Fibroblast of upper back skin (primary cell): ENCODE results near the gene AFMID.
A peak's percentile ranks its signal among the peaks of the same experiment; 100 is the strongest.
"Not testable (repeated sequence)": the region's sequence is repeated elsewhere in the genome, so short reads cannot be mapped to it uniquely, and the experiment has no call there.

ENCODE experiments used
- DNase-seq: peaks from one replicate; pipeline ENCODE4 v3.0.0-alpha.2; 2013

The AFMID gene

DNA sequence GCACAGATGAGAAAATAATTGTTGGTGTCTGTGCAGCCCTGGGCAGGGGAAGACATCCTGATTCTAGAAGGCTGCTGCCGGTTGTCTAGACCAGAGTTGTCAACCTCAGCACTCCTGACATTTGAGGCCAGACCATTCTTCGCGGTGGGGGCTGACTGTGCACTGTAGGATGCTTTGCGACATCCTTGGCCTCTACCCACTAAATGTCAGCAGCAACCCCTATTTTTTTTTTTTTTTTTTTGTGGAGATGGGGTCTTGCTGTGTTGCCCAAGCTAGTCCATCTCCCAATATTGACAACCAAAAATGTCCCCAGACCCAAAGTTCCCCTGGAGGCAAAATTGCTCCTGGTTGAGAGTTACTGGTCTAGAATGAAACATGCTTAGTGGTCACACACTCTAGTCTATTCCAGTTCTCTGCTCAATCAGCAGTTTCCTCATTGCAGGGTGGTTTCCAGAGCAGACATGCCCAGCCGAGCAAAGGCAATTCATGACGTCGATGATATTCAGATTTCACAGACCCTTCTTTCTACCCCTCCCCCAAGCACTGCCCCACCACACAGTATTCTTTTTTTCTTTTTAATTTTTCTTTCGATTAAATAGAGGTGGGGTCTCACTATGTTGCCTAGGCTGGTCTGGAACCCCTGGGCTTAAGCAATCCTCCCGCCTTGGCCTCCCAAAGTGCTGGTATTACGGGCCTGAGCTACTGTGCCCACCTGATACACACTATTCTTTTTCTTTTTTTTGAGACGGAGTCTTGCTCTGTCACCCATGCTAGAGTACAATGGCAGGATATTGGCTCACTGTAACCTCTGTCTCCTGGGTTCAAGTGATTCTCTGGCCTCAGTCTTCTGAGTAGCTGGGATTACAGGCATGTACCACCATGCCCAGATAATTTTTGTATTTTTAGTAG is 32.0 kb upstream of the AFMID start:
- DNase-seq = no peak

DNA sequence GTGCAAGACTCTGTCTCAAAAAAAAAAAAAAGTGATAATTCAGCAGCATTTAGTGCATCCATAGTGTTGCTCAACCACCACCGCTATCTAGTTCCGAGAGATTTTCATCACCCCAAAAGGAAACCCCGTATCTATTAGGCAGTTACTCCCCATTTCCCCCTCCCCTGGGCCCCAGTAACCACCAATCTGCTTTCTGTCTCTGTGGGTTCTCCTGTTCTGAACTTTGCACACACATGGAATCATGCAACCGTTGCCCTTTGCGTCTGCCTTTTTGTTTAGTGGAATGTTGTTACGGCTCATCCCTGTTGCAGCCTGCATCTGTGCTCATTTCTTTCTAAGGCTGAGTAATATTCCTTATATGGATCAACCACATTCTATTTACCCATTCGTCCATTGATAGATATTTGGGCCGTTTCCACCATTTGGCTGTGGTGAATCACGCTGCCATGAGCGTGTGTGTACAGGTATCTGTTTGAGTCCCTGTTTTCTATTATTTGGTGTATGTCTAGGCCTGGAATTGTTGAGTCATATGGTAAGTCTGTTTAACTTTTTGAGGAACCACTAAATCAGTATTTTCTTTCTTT is 27.5 kb upstream of the AFMID start:
- DNase-seq = peak; percentile 83

DNA sequence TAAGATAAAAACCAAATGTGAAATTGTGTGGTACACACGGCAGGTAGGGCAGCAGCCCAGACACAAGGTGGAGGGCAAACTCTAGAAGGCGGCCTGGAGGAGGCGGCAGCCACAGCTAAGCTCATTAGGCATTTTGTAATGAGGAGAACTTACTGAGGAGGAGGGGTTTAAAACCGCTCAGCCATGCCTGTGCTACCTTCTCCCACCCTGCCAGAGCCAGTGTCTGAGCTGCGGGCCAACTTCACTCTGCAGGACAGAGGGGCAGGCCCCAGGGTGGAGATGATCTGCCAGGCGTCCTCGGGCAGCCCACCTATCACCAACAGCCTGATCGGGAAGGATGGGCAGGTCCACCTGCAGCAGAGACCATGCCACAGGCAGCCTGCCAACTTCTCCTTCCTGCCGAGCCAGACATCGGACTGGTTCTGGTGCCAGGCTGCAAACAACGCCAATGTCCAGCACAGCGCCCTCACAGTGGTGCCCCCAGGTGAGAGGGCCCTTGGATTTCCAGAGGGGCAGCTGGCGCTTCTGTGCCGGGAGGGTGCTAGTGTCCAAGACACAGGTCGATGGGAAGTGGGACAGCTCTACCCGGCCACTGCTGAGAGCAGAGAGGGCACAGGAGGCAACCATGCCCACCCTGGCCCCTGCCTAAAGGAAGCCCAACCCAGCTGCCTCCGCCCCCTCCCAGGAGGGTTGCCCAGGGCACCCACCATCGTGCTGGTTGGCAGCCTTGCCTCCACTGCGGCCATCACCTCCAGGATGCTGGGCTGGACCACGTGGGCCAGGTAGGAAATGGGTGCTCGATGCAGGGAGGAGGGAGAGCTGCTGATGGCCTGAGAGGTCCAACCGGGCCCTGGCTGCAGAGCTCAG is 23.0 kb upstream of the AFMID start:
- DNase-seq = no peak

DNA sequence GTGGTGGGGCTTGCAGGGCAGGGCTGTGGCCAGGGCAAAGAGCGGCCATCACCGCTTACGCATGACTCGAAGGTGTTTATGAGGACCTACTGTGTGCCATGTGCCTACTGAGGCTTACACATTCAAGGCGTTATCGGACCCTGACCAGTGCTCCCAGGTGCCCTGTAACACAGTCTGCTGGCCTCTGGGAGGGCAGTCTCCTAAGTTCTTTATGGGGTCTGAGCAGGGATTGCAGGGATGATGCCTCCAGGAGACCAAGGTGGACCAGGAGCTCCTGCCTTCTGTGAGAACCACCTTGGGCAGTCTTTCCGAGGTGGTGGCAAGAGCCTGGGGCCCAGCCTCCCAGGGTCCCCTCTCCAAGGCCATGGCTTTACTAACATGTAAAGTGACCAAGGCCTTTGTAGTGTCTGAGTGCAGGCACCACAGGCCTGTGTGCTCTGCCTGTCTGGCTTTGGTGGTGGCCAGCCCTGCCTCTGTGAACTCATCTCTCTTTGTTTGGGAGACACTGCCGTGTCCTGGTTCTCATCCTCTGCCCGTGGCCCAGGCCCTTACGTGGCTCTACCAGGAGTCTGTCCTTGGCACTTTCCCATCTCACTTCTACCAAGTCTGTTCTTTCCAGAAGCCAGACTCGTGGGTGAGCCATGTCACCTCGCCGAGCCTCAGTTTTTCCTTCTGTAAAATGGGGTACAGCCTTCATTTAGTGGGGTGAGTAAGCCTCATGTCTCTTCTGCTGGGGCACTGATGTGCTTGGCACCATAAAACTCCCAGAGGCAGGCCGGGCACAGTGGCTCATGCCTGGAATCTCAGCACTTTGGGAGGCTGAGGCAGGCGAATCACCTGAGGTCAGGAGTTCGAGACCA is 22.2 kb upstream of the AFMID start:
- no peak for DNase-seq

DNA sequence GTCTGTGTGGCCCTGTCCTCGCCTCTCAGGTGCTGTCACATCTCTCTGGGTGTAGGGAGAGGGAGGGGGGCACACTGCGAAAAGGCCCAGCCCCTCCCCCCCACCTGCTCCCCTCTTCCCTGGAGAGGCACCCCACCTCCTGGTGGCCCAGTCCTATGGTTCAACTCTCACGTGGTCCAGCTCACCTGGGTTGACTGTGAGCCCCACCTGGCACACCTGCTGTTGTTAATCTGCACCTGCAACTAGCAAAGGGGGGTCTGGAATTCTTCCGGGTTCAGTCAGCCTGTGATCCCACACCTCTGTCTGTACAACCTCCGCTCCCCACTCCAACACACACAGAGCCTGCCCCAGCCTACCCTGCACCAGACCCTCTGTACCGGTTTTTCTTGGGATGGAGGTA is 20.7 kb upstream of the AFMID start:
- no peak for DNase-seq

DNA sequence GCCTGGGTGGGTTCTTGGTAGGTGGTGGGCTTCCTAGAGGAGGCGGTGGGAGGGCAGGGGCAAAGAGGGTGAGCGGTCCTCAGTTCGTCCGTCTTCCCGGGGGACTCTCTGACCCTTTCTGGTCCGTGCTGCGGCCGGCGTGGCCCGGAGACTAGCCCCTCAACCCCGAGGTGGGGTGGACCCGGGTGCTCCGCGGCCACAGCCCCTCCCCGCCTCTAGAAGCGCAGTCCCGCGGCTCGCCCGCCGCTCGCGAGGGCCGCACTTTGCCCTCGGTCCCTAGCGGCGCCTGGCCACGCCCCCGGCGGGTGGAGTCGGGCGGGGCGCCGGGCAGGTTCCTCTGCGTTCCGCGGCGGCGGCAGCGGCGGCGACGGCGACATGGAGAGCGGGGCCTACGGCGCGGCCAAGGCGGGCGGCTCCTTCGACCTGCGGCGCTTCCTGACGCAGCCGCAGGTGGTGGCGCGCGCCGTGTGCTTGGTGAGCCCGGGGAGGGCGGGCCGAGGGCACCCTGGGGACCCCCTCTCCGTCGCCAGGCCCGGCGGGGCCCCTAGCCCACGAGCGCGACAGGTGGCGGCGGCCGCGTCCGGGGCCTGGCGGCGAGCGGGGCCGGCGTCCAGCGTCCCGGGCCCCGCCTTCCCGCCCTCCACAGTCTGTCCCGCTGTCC is 18.8 kb upstream of the AFMID start, which contains the start of gene SYNGR2:
Gene SYNGR2, plus strand, starts transcription at position 340 of the 661 bp plus-strand sequence. Its CDS starts 36 bp downstream, at position 376.
- peak; percentile 33 for DNase-seq

DNA sequence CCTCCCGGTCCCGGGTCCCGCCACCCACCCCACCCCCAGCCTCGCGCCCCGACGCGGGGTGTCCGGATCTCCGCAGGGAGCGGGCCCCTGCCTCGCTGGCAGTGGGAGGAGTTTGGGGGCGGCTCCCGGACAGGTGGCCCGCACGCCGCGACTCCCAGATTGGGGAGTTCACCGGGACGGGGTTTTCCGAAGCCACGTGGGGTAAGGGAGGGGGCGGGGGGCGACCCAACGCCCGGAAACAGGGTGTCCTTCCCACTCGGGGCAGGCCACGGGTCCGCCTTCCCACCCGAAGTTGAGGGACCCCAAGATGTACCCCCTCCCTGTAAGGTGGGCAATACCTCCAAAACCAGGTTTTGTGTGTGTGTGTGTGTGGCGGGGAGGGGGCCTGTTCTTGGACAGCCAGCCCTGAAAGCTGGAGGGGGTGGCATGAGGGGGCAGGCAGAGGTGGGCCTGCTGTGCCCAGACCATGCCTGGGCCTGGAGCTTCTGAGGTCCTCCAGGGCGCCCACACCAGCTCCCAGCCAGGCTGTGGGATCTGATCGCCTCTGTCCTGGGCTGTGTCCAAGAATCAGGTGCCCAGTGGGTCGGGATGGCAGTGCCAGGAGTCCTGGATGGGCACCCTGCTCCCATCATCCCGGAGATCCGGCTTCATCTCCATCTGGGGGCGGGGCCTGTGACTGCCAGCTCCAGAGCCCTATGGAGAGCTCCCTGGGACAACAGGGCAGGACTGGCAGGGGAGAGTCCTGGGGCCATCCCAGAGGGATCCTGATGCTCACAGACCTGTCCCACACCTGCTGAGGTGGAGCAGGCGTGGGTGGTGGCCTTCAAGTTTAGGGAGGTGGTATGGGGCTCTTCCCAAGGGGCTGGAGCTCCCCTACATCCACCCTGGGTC is 18.0 kb upstream of the AFMID start:
- no peak for DNase-seq

DNA sequence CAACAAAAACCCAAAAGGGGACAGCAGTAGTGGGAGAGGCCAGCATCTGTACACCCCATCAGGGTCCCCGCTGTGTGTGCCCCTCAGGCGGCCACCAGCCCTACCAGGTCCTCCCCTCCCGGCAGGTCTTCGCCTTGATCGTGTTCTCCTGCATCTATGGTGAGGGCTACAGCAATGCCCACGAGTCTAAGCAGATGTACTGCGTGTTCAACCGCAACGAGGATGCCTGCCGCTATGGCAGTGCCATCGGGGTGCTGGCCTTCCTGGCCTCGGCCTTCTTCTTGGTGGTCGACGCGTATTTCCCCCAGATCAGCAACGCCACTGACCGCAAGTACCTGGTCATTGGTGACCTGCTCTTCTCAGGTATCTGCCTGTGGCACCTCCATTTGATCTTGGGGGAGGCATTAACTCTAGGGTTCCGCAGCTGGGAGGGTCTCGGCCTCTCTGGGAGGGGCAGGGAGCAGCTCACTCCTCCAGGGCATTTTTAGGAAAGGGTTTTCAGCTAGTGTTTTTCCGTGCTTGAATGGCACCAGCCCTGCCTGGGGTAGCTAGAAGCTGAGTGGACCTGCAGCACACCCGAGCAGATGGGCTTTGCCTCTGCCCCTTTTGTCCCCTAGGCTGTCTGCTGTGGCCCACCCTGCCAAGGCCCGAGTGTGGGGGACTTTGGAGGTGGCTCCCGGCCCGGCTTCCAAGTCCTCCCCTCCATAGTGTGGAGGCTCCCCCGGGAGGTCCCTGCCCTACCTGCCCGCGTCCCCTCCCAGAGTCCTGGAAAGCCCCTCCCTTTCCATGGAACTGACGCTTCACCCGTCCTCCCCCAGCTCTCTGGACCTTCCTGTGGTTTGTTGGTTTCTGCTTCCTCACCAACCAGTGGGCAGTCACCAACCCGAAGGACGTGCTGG is 16.2 kb upstream of the AFMID start:
- DNase-seq = no peak

DNA sequence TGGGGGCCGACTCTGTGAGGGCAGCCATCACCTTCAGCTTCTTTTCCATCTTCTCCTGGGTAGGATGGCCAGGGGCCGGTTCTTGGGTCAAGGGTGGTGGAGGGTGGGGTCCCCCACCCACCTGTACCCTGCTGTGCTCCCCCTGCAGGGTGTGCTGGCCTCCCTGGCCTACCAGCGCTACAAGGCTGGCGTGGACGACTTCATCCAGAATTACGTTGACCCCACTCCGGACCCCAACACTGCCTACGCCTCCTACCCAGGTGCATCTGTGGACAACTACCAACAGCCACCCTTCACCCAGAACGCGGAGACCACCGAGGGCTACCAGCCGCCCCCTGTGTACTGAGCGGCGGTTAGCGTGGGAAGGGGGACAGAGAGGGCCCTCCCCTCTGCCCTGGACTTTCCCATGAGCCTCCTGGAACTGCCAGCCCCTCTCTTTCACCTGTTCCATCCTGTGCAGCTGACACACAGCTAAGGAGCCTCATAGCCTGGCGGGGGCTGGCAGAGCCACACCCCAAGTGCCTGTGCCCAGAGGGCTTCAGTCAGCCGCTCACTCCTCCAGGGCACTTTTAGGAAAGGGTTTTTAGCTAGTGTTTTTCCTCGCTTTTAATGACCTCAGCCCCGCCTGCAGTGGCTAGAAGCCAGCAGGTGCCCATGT is 15.4 kb upstream of the AFMID start:
- not testable (repeated sequence) for DNase-seq

DNA sequence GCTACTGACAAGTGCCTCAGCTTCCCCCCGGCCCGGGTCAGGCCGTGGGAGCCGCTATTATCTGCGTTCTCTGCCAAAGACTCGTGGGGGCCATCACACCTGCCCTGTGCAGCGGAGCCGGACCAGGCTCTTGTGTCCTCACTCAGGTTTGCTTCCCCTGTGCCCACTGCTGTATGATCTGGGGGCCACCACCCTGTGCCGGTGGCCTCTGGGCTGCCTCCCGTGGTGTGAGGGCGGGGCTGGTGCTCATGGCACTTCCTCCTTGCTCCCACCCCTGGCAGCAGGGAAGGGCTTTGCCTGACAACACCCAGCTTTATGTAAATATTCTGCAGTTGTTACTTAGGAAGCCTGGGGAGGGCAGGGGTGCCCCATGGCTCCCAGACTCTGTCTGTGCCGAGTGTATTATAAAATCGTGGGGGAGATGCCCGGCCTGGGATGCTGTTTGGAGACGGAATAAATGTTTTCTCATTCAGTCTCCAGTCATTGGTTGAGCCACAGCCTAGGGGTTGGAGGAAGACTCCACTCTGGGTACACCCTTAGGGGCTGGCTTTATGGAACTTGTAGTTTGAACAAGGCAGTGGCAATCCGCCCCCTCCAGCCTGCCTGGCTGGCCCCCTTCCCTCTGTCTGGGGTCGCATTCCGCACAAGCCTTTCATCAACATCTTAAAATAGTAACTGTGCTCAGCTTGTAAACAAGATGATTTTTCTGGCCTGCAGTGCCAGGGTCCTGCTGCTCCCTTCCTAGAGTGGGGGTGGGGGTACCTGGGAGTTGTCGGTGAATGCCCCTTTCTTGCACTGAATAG is 14.7 kb upstream of the AFMID start:
- DNase-seq = no peak

DNA sequence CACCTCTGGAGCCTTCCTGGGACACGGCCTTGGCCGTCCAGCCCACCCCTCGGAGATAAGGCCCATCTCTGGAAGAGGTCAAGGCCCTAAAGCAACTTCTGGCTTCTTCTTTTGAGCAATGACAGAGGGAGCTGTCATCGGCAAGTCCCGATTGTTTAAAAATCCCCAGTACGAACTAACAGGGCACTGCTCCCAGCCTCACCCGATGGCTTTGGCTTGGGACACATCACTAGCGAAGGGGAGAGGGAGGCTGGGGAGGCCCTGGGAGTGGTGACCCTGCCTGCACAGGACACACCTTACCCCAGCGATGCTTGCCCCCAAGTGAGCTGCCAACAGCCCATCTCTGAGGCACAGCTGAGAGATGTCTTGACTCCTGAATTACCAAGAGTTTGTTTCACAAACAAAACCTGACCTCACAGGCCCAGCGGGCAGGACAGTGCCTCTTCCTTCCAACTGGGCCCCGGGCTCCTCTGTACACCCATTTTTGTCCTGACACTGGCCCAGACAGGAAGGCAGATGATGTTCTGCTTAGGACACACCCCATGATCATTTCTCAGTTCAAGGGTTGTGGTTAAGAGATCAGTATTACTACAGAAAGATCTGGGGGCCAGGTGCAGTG is 14.0 kb upstream of the AFMID start:
- DNase-seq = no peak

DNA sequence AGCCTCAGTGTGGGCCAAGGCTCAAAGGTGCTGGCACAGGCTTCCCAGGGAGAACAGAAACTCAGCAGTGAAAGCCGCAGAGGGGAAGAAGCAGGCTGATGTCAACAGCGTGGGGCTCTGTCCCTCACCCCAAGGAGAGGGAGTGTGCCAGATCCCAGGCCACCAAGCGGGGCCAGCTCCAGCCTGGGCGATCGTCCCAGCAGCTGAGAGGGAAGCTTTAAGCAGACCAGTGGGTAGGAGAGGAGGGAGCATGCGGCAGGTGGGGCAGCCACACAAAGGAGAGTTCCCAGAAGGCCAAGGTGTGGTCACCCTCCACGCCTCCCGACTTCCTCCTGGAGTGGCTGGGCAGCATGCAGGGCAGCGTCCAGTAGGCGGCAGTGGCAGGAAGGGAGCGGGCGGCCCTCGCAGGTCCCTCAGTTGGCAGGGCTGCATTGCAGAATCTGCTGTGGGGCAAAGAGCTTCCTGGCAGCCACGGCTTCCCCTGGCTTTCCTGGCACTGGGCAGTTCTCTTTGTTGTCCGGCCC is 12.8 kb upstream of the AFMID start:
- no peak for DNase-seq

DNA sequence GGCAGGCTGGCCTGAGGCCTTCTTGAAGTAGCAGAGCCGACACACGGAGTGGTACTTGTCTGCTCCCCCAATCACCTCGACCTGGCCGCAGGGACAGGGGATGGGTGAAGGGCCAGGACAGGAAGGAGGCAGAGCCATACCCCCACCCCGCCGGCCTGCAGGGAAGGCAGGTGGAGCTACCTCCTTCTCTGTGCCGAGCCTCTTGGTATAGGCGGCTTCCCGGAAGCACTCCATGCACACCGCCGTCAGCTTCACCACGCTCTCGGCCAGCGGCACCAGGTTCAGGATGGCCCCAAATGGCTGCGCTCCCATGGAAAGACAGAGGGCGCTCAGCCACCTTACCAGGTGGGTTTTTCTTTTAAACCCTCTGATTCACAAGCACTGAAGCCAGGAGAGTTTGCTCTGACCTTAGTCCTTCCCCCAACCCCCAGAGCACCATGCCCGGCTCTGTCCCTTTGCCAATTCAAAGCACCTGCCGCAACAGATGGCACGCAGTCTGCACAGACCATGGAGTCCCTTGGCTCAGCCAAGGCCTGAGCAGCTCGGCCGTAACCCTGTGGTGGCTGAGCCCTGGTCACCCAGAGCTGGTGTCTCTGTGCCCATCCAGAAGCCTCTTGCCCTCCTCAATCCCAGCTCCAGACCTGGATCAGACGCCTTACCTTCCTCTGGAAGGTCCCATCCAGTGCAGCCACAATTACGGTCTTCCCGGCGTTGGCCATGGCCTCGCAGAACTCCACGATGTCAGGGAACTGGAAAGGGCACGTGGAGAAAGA is 12.1 kb upstream of the AFMID start:
- no peak for DNase-seq

DNA sequence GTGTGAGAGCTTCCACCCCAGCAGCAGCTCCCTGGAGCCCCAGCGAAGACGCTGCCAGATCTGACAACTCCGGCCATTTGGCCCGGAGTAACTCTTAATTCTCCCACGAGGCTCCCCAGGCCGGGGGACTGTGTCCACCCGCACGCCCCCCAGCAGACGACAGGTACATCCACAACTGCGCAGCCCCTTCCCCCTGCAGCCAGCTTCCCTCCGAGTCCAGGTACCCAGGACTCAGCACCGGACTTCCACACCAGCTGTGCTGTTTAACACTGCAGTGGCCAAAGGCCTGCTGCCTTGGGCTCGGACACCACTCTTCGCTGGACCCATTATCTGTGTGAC is 11.6 kb upstream of the AFMID start:
- DNase-seq = no peak

DNA sequence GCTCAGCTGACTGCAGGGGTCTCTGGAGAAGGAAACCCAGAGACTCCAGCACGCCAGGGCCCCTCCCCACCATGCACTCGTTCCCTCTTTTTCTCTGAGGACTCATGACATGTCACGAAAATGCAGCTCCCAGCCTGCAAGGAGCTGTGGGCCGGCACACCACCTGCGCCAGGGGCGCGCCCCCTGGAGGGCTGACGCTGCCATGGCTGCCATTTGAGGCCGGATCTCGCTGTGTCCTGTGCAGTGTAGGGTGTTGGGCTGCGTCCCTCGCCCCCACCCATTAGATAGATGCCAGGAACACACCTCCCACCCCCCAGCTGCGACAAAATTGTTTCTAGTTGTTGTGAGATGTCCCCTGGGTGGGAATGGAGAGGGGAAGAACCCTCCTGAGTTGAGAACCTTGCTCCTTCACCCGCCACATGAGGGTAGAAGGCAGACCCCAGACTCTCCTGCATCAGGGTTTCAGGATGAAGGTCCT is 10.6 kb upstream of the AFMID start:
- peak; percentile 34 for DNase-seq

DNA sequence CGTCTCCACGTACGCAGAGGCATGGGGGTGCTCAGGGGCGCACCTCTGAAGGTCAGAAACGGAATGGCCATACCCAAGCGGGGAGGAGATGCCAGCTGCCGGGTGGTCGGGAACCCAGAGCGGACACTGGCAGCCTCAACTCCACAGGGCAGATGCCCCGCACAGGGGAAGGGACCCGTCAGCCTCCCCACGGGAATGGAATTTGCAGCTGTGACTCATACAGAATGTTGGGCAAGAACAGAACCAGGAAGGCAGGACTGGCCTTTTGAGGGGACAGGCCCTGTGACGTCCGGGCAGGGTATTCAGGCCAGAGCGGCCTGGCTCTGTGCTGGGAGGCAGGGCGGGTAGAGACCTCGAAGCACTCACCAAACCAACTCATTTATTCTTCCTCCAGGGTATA is 7.8 kb upstream of the AFMID start:
- no peak for DNase-seq

DNA sequence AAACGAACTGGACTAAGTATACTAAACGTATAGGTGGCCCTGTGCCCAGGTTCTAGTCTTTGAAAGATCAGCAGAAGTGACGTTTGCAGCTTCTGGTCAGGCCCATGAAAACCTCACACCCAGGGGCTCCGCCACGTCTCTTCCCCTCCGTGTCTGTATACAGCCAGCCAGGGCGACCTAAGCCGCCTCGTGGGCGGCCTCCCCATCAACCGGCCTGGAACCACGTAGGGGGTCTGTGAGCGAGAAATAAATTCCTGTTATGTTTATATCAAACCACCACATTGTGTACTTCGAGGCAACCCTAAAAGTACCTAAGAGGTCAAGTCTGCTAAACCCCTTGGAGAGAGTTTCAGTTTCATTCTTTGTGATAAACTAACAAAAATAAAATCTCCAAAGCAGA is 7.1 kb upstream of the AFMID start:
- DNase-seq = no peak
